IMR-90 (cell line): ENCODE data around the gene SEPTIN8.

Source experiments
- BHLHE40 ChIP-seq: fragments of 150-350 bp; IDR thresholded peaks from 2 replicates; pipeline ENCODE4 v1.6.1; 2016; ENCODE audit warnings: mild to moderate bottlenecking, low read depth, low read length
- CHD1 ChIP-seq: IDR thresholded peaks from 2 replicates; pipeline ENCODE4 v1.6.1; 2012; ENCODE audit warnings: low read depth, low read length, improper control_type of control experiment
- POLR2A ChIP-seq: IDR thresholded peaks from 2 replicates; pipeline ENCODE4 v1.6.1; 2012; ENCODE audit warnings: mild to moderate bottlenecking, low read depth, low read length
- RAD21 ChIP-seq: IDR thresholded peaks from 2 replicates; pipeline ENCODE4 v1.6.1; 2012; ENCODE audit warnings: low read length, improper control_type of control experiment
- RCOR1 ChIP-seq: IDR thresholded peaks from 2 replicates; pipeline ENCODE4 v1.6.1; 2012; ENCODE audit warnings: mild to moderate bottlenecking, low read length, improper control_type of control experiment; ENCODE audit not compliant: insufficient replicate concordance
- RFX5 ChIP-seq: IDR thresholded peaks from 2 replicates; pipeline ENCODE4 v1.8.0; 2012; ENCODE audit warnings: low read depth, mild to moderate bottlenecking, low read length, moderate library complexity
- SMC3 ChIP-seq: fragments of 150-350 bp; IDR thresholded peaks from 2 replicates; pipeline ENCODE4 v1.6.1; 2016; ENCODE audit warnings: low read depth, mild to moderate bottlenecking, antibody characterized with exemption, low read length, moderate library complexity
- TF ChIP-seq, protein P1 (sequence below): conservative IDR thresholded peaks from 2 replicates; pipeline ENCODE4 v1.5.1; 2012; ENCODE audit warnings: mild to moderate bottlenecking, low read depth, low read length, improper control_type of control experiment

DNA sequence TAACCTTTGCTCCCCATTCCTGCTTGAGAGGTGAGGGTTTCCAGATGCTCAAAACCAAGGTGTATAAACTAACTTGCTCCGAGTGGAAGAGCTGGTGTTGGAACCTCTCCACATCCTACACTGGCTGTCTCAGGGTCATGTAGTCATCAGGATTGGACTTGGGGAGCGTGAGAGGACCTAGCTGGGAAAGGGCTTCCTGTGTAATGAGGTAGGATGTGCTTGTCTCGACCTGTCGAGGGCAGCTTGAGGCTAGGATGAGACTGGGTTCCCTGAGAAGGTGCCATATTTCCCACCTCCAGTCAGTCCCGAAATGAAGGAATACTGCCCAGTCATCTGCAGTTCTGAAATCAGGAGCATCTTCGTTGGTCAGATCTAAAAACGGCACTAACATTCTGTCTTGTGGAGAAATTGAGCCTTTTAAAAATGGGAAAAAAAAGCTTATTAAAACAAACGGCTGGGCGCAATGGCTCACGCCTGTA lies 28.5 kb downstream of the SEPTIN8 start:
- TF ChIP-seq, protein P1, sequence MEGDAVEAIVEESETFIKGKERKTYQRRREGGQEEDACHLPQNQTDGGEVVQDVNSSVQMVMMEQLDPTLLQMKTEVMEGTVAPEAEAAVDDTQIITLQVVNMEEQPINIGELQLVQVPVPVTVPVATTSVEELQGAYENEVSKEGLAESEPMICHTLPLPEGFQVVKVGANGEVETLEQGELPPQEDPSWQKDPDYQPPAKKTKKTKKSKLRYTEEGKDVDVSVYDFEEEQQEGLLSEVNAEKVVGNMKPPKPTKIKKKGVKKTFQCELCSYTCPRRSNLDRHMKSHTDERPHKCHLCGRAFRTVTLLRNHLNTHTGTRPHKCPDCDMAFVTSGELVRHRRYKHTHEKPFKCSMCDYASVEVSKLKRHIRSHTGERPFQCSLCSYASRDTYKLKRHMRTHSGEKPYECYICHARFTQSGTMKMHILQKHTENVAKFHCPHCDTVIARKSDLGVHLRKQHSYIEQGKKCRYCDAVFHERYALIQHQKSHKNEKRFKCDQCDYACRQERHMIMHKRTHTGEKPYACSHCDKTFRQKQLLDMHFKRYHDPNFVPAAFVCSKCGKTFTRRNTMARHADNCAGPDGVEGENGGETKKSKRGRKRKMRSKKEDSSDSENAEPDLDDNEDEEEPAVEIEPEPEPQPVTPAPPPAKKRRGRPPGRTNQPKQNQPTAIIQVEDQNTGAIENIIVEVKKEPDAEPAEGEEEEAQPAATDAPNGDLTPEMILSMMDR: no peak
- TF ChIP-seq POLR2A: no peak
- TF ChIP-seq BHLHE40: no peak
- no peak for TF ChIP-seq RFX5
- TF ChIP-seq RCOR1: no peak
- TF ChIP-seq CHD1: no peak
- no peak for TF ChIP-seq RAD21
- no peak for TF ChIP-seq SMC3
